Measurements from ENCODE around the gene PSORS1C1.
A peak's percentile ranks its signal among the peaks of the same experiment; 100 is the strongest.
"Not testable (repeated sequence)": the region's sequence is repeated elsewhere in the genome, so short reads cannot be mapped to it uniquely, and the experiment has no call there.

PSORS1C1 gene

GRCh38 chr6:31114541-31114878 is at the start of gene PSORS1C1:
Gene PSORS1C1, plus strand, starts transcription at chr6:31114800. Its CDS starts 14,833 bp downstream, at chr6:31129633.
- no peak for DNase-seq

- DNase-seq, result no peak
Observed at GRCh38 chr6:31065556-31065955, 49.0 kb upstream of the PSORS1C1 start.

GRCh38 chr6:31067028-31067427 is 47.6 kb upstream of the PSORS1C1 start:
- DNase-seq, result not testable (repeated sequence)

- not testable (repeated sequence) for DNase-seq
Observed at GRCh38 chr6:31067891-31068668, 46.5 kb upstream of the PSORS1C1 start.

- DNase-seq, result peak; percentile 18
Observed at GRCh38 chr6:31068669-31069340, 45.8 kb upstream of the PSORS1C1 start.

- no peak for DNase-seq
Observed at GRCh38 chr6:31070711-31071197, 43.8 kb upstream of the PSORS1C1 start.

GRCh38 chr6:31074401-31074800 is 40.2 kb upstream of the PSORS1C1 start:
- DNase-seq, result no peak

- DNase-seq, result no peak
Observed at GRCh38 chr6:31075528-31075927, 39.1 kb upstream of the PSORS1C1 start.

GRCh38 chr6:31076611-31077010 is 38.0 kb upstream of the PSORS1C1 start:
- DNase-seq, result no peak

- no peak for DNase-seq
Observed at GRCh38 chr6:31079656-31080261, 34.8 kb upstream of the PSORS1C1 start.

- DNase-seq, result no peak
Observed at GRCh38 chr6:31081872-31082271, 32.7 kb upstream of the PSORS1C1 start.

GRCh38 chr6:31083742-31084354 is 30.8 kb upstream of the PSORS1C1 start:
- DNase-seq, result no peak

GRCh38 chr6:31086788-31087440 is 27.7 kb upstream of the PSORS1C1 start:
- DNase-seq, result no peak

- peak; percentile 51 for DNase-seq
Observed at GRCh38 chr6:31087494-31088089, 27.0 kb upstream of the PSORS1C1 start.

- no peak for DNase-seq
Observed at GRCh38 chr6:31090275-31090972, 24.2 kb upstream of the PSORS1C1 start.

- no peak for DNase-seq
Observed at GRCh38 chr6:31090973-31091364, 23.6 kb upstream of the PSORS1C1 start.

- DNase-seq, result no peak
Observed at GRCh38 chr6:31091680-31092079, 22.9 kb upstream of the PSORS1C1 start.

- DNase-seq, result no peak
Observed at GRCh38 chr6:31092238-31092637, 22.4 kb upstream of the PSORS1C1 start.

- DNase-seq, result no peak
Observed at GRCh38 chr6:31092769-31093505, 21.7 kb upstream of the PSORS1C1 start.

GRCh38 chr6:31094389-31094881 is 20.2 kb upstream of the PSORS1C1 start:
- peak; percentile 49 for DNase-seq

GRCh38 chr6:31096215-31096614 is 18.4 kb upstream of the PSORS1C1 start:
- DNase-seq, result no peak

All from KG1 (cell line).